ENCODE results near the gene WNK1.
"Not testable (repeated sequence)": the region's sequence is repeated elsewhere in the genome, so short reads cannot be mapped to it uniquely, and the experiment has no call there.

WNK1 gene

GRCh38 chr12:779745-780734 is 27.7 kb downstream of the WNK1 start:
- peak; percentile 44 to 51 for DNase-seq

GRCh38 chr12:780750-781379 is 28.5 kb downstream of the WNK1 start:
- DNase-seq = no peak

GRCh38 chr12:785706-786105 is 33.3 kb downstream of the WNK1 start:
- no peak for DNase-seq

- DNase-seq = no peak
These were observed 35.9 kb downstream of the WNK1 start for GRCh38 chr12:788288-788687.

GRCh38 chr12:788762-789161 is 36.4 kb downstream of the WNK1 start:
- DNase-seq = not testable (repeated sequence)

- peak; percentile 35 to 53 for DNase-seq
These were observed 37.6 kb downstream of the WNK1 start for GRCh38 chr12:789852-790563.

GRCh38 chr12:790608-791007 is 38.2 kb downstream of the WNK1 start:
- no peak for DNase-seq

- no peak for DNase-seq
These were observed 40.7 kb downstream of the WNK1 start for GRCh38 chr12:793037-793436.

- peak in 1 of 2 donors; percentile 51 for DNase-seq
These were observed 41.3 kb downstream of the WNK1 start for GRCh38 chr12:793711-794110.

- DNase-seq = no peak
These were observed 42.9 kb downstream of the WNK1 start for GRCh38 chr12:795305-795704.

GRCh38 chr12:800401-800800 is 48.0 kb downstream of the WNK1 start:
- no peak for DNase-seq

- no peak for DNase-seq
These were observed 50.1 kb downstream of the WNK1 start for GRCh38 chr12:802242-803120.

- peak; percentile 67 to 68 for DNase-seq
These were observed 52.7 kb downstream of the WNK1 start for GRCh38 chr12:805022-805632.

- no peak for DNase-seq
These were observed 53.9 kb downstream of the WNK1 start for GRCh38 chr12:806200-806791.

- peak; percentile 71 to 75 for DNase-seq
These were observed 54.8 kb downstream of the WNK1 start for GRCh38 chr12:807041-807735.

- no peak for DNase-seq
These were observed 57.7 kb downstream of the WNK1 start for GRCh38 chr12:810116-810515.

- peak in 1 of 2 donors; percentile 26 for DNase-seq
These were observed 58.5 kb downstream of the WNK1 start for GRCh38 chr12:810671-811415.

- DNase-seq = no peak
These were observed 60.6 kb downstream of the WNK1 start for GRCh38 chr12:812950-813349.

GRCh38 chr12:817456-817855 is 65.1 kb downstream of the WNK1 start:
- not testable (repeated sequence) for DNase-seq

Measured in inflammatory macrophage treated with lipopolysaccharide for 1 hour (primary cell).